ENCODE measurements around the gene RAP1B.
A peak's percentile ranks its signal among the peaks of the same experiment; 100 is the strongest.
"Not testable (repeated sequence)": the region's sequence is repeated elsewhere in the genome, so short reads cannot be mapped to it uniquely, and the experiment has no call there.

The RAP1B gene

GRCh38 chr12:68633614-68634558 lies 23.2 kb downstream of the RAP1B start:
- no peak for DNase-seq (ENCODE audit: low read depth, low spot score)

GRCh38 chr12:68636268-68636667 lies 25.6 kb downstream of the RAP1B start:
- no peak for DNase-seq (ENCODE audit: low read depth, low spot score)

- not testable (repeated sequence) for DNase-seq (ENCODE audit: low read depth, low spot score)
These were observed 26.7 kb downstream of the RAP1B start for GRCh38 chr12:68637439-68637838.

- no peak for DNase-seq (ENCODE audit: low read depth, low spot score)
These were observed 27.5 kb downstream of the RAP1B start for GRCh38 chr12:68638171-68638570.

GRCh38 chr12:68638721-68639395 lies 28.2 kb downstream of the RAP1B start:
- DNase-seq (ENCODE audit: low read depth, low spot score), result no peak

GRCh38 chr12:68639396-68639767 lies 28.7 kb downstream of the RAP1B start:
- DNase-seq (ENCODE audit: low read depth, low spot score), result no peak

GRCh38 chr12:68641138-68641537 lies 30.4 kb downstream of the RAP1B start:
- no peak for DNase-seq (ENCODE audit: low read depth, low spot score)

- DNase-seq (ENCODE audit: low read depth, low spot score), result no peak
These were observed 35.8 kb downstream of the RAP1B start for GRCh38 chr12:68646484-68646883.

- DNase-seq (ENCODE audit: low read depth, low spot score), result no peak
These were observed 36.8 kb downstream of the RAP1B start for GRCh38 chr12:68647507-68647906.

- DNase-seq (ENCODE audit: low read depth, low spot score), result no peak
These were observed 37.5 kb downstream of the RAP1B start for GRCh38 chr12:68648179-68648578.

GRCh38 chr12:68665016-68665569 lies 54.4 kb downstream of the RAP1B start:
- no peak for DNase-seq (ENCODE audit: low read depth, low spot score)

GRCh38 chr12:68667291-68667690 lies 56.6 kb downstream of the RAP1B start:
- no peak for DNase-seq (ENCODE audit: low read depth, low spot score)

- no peak for DNase-seq (ENCODE audit: low read depth, low spot score)
These were observed 57.2 kb downstream of the RAP1B start for GRCh38 chr12:68667896-68668295.

GRCh38 chr12:68671179-68671578 lies 60.5 kb downstream of the RAP1B start:
- DNase-seq (ENCODE audit: low read depth, low spot score), result no peak

GRCh38 chr12:68673788-68674187 lies 63.1 kb downstream of the RAP1B start:
- DNase-seq (ENCODE audit: low read depth, low spot score), result no peak

GRCh38 chr12:68674376-68674775 lies 63.7 kb downstream of the RAP1B start:
- no peak for DNase-seq (ENCODE audit: low read depth, low spot score)

GRCh38 chr12:68675101-68675842 lies 64.6 kb downstream of the RAP1B start:
- DNase-seq (ENCODE audit: low read depth, low spot score), result no peak

GRCh38 chr12:68676854-68677253 lies 66.2 kb downstream of the RAP1B start:
- DNase-seq (ENCODE audit: low read depth, low spot score), result not testable (repeated sequence)

- no peak for DNase-seq (ENCODE audit: low read depth, low spot score)
These were observed 75.5 kb downstream of the RAP1B start for GRCh38 chr12:68686262-68686594.

- DNase-seq (ENCODE audit: low read depth, low spot score), result peak; percentile 99
These were observed 76.2 kb downstream of the RAP1B start, which contains the start of gene NUP107 for GRCh38 chr12:68686595-68687521. Gene NUP107 (plus strand): TSS chr12:68686978. CDS start chr12:68687066, 88 bp downstream.

- DNase-seq (ENCODE audit: low read depth, low spot score), result no peak
These were observed 84.8 kb downstream of the RAP1B start for GRCh38 chr12:68695454-68695853.
